GM23338 (cell line): ENCODE results near the gene PPP1R37. TPM values are rescaled to one million over a fixed set of nuclear protein-coding genes. Genes with fewer than 3 reads are reported as not detected.

Source experiments
- ATAC-seq: fragments of 200-7000 bp; cut with Tn5 transposase; 3 replicates; pipeline ENCODE4 v1.9.1; 2020
- DNase-seq: peaks from one replicate; pipeline ENCODE4 v3.0.0-alpha.2; 2015; ENCODE audit warnings: low spot score
- H2AFZ ChIP-seq: fragments of 200-600 bp; sonication (generic); 2 replicates; pipeline ENCODE4 v1.8.0; 2016; ENCODE audit warnings: antibody characterized with exemption, mild to moderate bottlenecking, moderate library complexity
- H3F3A ChIP-seq: fragments of 200-600 bp; sonication (generic); replicated peaks from 2 replicates; pipeline ENCODE4 v1.8.0; 2017; ENCODE audit warnings: antibody characterized with exemption, mixed run types, low read depth
- H3K27ac ChIP-seq: fragments of 200-600 bp; sonication (generic); 2 replicates; pipeline ENCODE4 v1.6.1; 2016; ENCODE audit warnings: low read depth
- H3K27me3 ChIP-seq: fragments of 200-600 bp; sonication (generic); 2 replicates; pipeline ENCODE4 v1.8.0; 2016; ENCODE audit warnings: mild to moderate bottlenecking, mixed run types, moderate library complexity; ENCODE audit not compliant: insufficient read depth
- H3K36me3 ChIP-seq: fragments of 200-600 bp; sonication (generic); 2 replicates; pipeline ENCODE4 v1.8.0; 2016; ENCODE audit warnings: mild to moderate bottlenecking; ENCODE audit not compliant: insufficient read depth
- H3K4me1 ChIP-seq: fragments of 200-600 bp; sonication (generic); 2 replicates; pipeline ENCODE4 v1.8.0; 2016; ENCODE audit warnings: mild to moderate bottlenecking, moderate library complexity; ENCODE audit not compliant: insufficient read depth
- H3K4me2 ChIP-seq: fragments of 200-600 bp; sonication (generic); 2 replicates; pipeline ENCODE4 v1.7.1; 2017; ENCODE audit warnings: mixed run types
- H3K4me3 ChIP-seq: fragments of 200-600 bp; sonication (generic); 2 replicates; pipeline ENCODE4 v1.6.1; 2016; ENCODE audit warnings: mixed run types
- H3K79me2 ChIP-seq: fragments of 200-600 bp; sonication (generic); replicated peaks from 2 replicates; pipeline ENCODE4 v1.8.0; 2017; ENCODE audit warnings: mild to moderate bottlenecking; ENCODE audit not compliant: insufficient read depth
- H3K9me2 ChIP-seq: fragments of 200-600 bp; sonication (generic); 2 replicates; pipeline ENCODE4 v1.8.0; 2017; ENCODE audit not compliant: insufficient read depth
- H4K20me1 ChIP-seq: fragments of 200-600 bp; sonication (generic); replicated peaks from 2 replicates; pipeline ENCODE4 v1.8.0; 2017; ENCODE audit warnings: mild to moderate bottlenecking; ENCODE audit not compliant: insufficient read depth
- H3K27ac Mint-ChIP-seq: 2 replicates; pipeline ENCODE4 v1.8.0; 2020; ENCODE audit warnings: inconsistent platforms, mild to moderate bottlenecking, moderate library complexity, mixed read lengths
- H3K27me3 Mint-ChIP-seq: 3 replicates; pipeline ENCODE4 v1.8.0; 2022; ENCODE audit warnings: low read depth, mild to moderate bottlenecking, moderate library complexity, mixed read lengths, inconsistent platforms; ENCODE audit not compliant: insufficient read depth, poor library complexity
- H3K36me3 Mint-ChIP-seq: 3 replicates; pipeline ENCODE4 v1.8.0; 2021; ENCODE audit warnings: low read depth, mild to moderate bottlenecking, inconsistent platforms, moderate library complexity, mixed read lengths
- H3K4me1 Mint-ChIP-seq: 3 replicates; pipeline ENCODE4 v1.8.0; 2020; ENCODE audit warnings: mild to moderate bottlenecking, inconsistent platforms, mixed read lengths
- H3K4me3 Mint-ChIP-seq: 3 replicates; pipeline ENCODE4 v1.8.0; 2021; ENCODE audit warnings: moderate library complexity, mild to moderate bottlenecking, inconsistent platforms, mixed read lengths
- H3K9me3 Mint-ChIP-seq: 3 replicates; pipeline ENCODE4 v1.8.0; 2020; ENCODE audit warnings: moderate library complexity, mild to moderate bottlenecking, inconsistent platforms, mixed read lengths
- EZH2 ChIP-seq: fragments of 200-600 bp; sonication (generic); IDR thresholded peaks from one replicate; pipeline ENCODE4 v1.8.0; 2017; ENCODE audit warnings: antibody characterized with exemption, mild to moderate bottlenecking, low read depth; ENCODE audit not compliant: unreplicated experiment
- JUNB ChIP-seq: IDR thresholded peaks from one replicate; pipeline ENCODE4 v1.6.1; 2016; ENCODE audit warnings: antibody characterized with exemption; ENCODE audit not compliant: unreplicated experiment
- POLR2AphosphoS5 ChIP-seq: IDR thresholded peaks from 2 replicates; pipeline ENCODE4 v1.6.1; 2016; ENCODE audit warnings: antibody characterized with exemption, low read depth
- REST ChIP-seq: IDR thresholded peaks from one replicate; pipeline ENCODE4 v1.6.1; 2018; ENCODE audit warnings: antibody characterized with exemption; ENCODE audit not compliant: unreplicated experiment
- STAT1 ChIP-seq: IDR thresholded peaks from one replicate; pipeline ENCODE4 v1.6.1; 2016; ENCODE audit warnings: antibody characterized with exemption; ENCODE audit not compliant: unreplicated experiment
- ZNF114 ChIP-seq: fragments of 250-450 bp; sonication (Bioruptor Pico); IDR thresholded peaks from 2 replicates; pipeline ENCODE4 v1.5.0; 2020; ENCODE audit warnings: mild to moderate bottlenecking, moderate library complexity
- polyA plus RNA-seq: library from polyadenylated mRNA; unstranded; fragments of >200 nt; fragmentation: Nextera tagmentation; extraction: Ambion mirVana; gene quantifications from 2 replicates; pipeline ENCODE4 v1.2.1, GENCODE V29; 2016
- total RNA-seq: library from RNA; depleted of rRNA; stranded (reverse); fragments of >200 nt; shearing (Covaris generic); gene quantifications from 2 replicates; pipeline ENCODE4 v1.2.3, GENCODE V29; 2014
- TF ChIP-seq, protein P1 (sequence below): IDR thresholded peaks from 2 replicates; pipeline ENCODE4 v1.6.1; 2016; ENCODE audit warnings: antibody characterized with exemption
- TF ChIP-seq, protein P2 (sequence below), 2 experiments: fragments of 200-600 bp in 1 of 2; sonication (generic) in 1 of 2; conservative IDR thresholded peaks; 2 replicates each; pipeline versions ENCODE4 v1.5.1 to v1.6.1; 2016 to 2017; ENCODE audit warnings: antibody characterized with exemption in 2 of 2, low read depth in 2 of 2, mild to moderate bottlenecking in 2 of 2, moderate library complexity in 1 of 2

Gene PPP1R37
- total and polyA plus RNA-seq, 2 experiments from 2014 or later: 6.9 to 47.2 TPM

GRCh38 chr19:45050036-45050435 is 42.9 kb upstream of the PPP1R37 start:
- H3K27ac Mint-ChIP-seq: peak overlapping the region; percentile 47
- peak overlapping the region; percentile 47; the same call in 1 of the 2 replicates for H3K27ac ChIP-seq
- peaks cover 43% of the 10 kb centered on the region; the same call in 1 of the 2 replicates for H4K20me1 ChIP-seq

More at GRCh38 chr19:45050036-45050435, 42.9 kb upstream of the PPP1R37 start:
- H3K4me2 ChIP-seq: no peak overlapping the region
- Mint-ChIP-seq H3K4me3 (no peak overlapping the region), H3K9me3 (no peaks in the 10 kb centered on the region), H3K4me1 (no peaks in the 10 kb centered on the region), H3K27me3 (peaks cover 5% of the 10 kb centered on the region), H3K36me3 (peaks cover 46% of the 10 kb centered on the region)
- 0 out of 2 replicates have a peak, but pooled peaks cover under 1% of the 10 kb centered on the region for H3F3A ChIP-seq
- H3K4me3 ChIP-seq: no peak overlapping the region
- H3K79me2 ChIP-seq: peaks cover 62% of the 10 kb centered on the region
- no peak for TF ChIP-seq REST
- TF ChIP-seq, protein P1, sequence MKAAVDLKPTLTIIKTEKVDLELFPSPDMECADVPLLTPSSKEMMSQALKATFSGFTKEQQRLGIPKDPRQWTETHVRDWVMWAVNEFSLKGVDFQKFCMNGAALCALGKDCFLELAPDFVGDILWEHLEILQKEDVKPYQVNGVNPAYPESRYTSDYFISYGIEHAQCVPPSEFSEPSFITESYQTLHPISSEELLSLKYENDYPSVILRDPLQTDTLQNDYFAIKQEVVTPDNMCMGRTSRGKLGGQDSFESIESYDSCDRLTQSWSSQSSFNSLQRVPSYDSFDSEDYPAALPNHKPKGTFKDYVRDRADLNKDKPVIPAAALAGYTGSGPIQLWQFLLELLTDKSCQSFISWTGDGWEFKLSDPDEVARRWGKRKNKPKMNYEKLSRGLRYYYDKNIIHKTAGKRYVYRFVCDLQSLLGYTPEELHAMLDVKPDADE: no peak
- TF ChIP-seq JUNB: no peak
- no peak for TF ChIP-seq STAT1
- TF ChIP-seq POLR2AphosphoS5: no peak
- TF ChIP-seq ZNF114: no peak
- no peak for TF ChIP-seq EZH2
- TF ChIP-seq, protein P2, sequence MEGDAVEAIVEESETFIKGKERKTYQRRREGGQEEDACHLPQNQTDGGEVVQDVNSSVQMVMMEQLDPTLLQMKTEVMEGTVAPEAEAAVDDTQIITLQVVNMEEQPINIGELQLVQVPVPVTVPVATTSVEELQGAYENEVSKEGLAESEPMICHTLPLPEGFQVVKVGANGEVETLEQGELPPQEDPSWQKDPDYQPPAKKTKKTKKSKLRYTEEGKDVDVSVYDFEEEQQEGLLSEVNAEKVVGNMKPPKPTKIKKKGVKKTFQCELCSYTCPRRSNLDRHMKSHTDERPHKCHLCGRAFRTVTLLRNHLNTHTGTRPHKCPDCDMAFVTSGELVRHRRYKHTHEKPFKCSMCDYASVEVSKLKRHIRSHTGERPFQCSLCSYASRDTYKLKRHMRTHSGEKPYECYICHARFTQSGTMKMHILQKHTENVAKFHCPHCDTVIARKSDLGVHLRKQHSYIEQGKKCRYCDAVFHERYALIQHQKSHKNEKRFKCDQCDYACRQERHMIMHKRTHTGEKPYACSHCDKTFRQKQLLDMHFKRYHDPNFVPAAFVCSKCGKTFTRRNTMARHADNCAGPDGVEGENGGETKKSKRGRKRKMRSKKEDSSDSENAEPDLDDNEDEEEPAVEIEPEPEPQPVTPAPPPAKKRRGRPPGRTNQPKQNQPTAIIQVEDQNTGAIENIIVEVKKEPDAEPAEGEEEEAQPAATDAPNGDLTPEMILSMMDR (conservative IDR thresholded peaks at IDR 0.05; ENCODE audit: low read depth in 2 of 2): no peak
- ATAC-seq (no peak), DNase-seq (no peak)
- H3K4me1 ChIP-seq: no peaks in the 10 kb centered on the region
- H3K27me3 ChIP-seq: no peaks in the 10 kb centered on the region
- H3K9me2 ChIP-seq: no peaks in the 10 kb centered on the region
- peaks cover 9% of the 10 kb centered on the region; the same call in 1 of the 2 replicates for H3K36me3 ChIP-seq
- H2AFZ ChIP-seq: no peak overlapping the region
